Measurements from ENCODE around the gene PPM1D. TPM values are rescaled to one million over a fixed set of nuclear protein-coding genes. Genes with fewer than 3 reads are reported as not detected.

Gene PPM1D
- total RNA-seq, 2 experiments from 2014 or later = 9.1 to 16.5 TPM

DNA sequence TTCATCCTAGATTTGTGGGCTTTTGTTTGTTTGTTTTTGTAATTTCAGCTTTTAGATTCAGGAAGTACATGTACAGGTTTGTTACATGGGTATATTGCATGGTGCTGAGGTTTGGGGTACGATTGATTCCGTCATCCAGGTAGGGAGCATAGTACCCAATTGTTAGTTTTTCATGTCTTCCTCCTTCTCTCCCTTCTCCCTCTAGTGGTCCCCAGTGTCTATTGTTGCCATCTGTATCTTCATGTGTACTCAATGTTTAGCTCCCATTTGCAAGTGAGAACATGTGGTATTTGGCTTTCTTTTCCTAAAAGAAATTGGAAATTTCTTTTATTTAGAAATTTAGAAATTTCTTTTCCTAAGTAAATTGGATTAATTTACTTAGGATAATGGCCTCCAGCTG, 40.5 kb downstream of the PPM1D start:
- BruUV-seq (replicated peaks) = no TSS peak
- no peak for DNase-seq (ENCODE audit: low spot score)
- Histone ChIP-seq H3K36me3 (ENCODE audit: insufficient read depth, low read length) (peaks cover 38% of the 10 kb centered on the region; the same call in 1 of the 2 replicates), H3K27ac (ENCODE audit: low read depth, low read length, poor library complexity, severe bottlenecking) (no peak overlapping the region), H4K20me1 (ENCODE audit: insufficient read depth, low read length) (peaks cover 12% of the 10 kb centered on the region; the same call in 1 of the 2 replicates), H3K9me2 (ENCODE audit: insufficient read depth, low read length) (no peaks in the 10 kb centered on the region), H3K4me2 (ENCODE audit: low read length) (no peak overlapping the region), H2AFZ (ENCODE audit: low read length) (no peak overlapping the region), H3K4me3 (ENCODE audit: low read depth, low read length, poor library complexity, severe bottlenecking) (no peak overlapping the region), H3K9me3 (ENCODE audit: low read length) (no peaks in the 10 kb centered on the region), H3K79me2 (ENCODE audit: insufficient read depth, low read depth, low read length) (peaks cover 13% of the 10 kb centered on the region; the same call in 1 of the 2 replicates), H3K4me1 (ENCODE audit: insufficient read depth, low read length, poor library complexity, severe bottlenecking) (no peaks in the 10 kb centered on the region)
- ChIA-PET CTCF (ENCODE audit: unreplicated experiment) (no interaction called here), POLR2A (interaction anchor here (0.6 kb wide), 2 partner anchors 11 to 1070 kb away, joined by 3 to 4 read pairs; no protein-coding TSS in a partner anchor)
- intact Hi-C loops (cut with micrococcal nuclease; ENCODE audit: unreplicated experiment) = no loop called here
- TF ChIP-seq, protein P1, sequence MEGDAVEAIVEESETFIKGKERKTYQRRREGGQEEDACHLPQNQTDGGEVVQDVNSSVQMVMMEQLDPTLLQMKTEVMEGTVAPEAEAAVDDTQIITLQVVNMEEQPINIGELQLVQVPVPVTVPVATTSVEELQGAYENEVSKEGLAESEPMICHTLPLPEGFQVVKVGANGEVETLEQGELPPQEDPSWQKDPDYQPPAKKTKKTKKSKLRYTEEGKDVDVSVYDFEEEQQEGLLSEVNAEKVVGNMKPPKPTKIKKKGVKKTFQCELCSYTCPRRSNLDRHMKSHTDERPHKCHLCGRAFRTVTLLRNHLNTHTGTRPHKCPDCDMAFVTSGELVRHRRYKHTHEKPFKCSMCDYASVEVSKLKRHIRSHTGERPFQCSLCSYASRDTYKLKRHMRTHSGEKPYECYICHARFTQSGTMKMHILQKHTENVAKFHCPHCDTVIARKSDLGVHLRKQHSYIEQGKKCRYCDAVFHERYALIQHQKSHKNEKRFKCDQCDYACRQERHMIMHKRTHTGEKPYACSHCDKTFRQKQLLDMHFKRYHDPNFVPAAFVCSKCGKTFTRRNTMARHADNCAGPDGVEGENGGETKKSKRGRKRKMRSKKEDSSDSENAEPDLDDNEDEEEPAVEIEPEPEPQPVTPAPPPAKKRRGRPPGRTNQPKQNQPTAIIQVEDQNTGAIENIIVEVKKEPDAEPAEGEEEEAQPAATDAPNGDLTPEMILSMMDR (conservative IDR thresholded peaks at IDR 0.05; ENCODE audit: low read length) = peak; percentile 65
- TF ChIP-seq EZH2phosphoT487 (IDR thresholded peaks at IDR 0.05; ENCODE audit: borderline replicate concordance, low read depth, low read length) = no peak

DNA sequence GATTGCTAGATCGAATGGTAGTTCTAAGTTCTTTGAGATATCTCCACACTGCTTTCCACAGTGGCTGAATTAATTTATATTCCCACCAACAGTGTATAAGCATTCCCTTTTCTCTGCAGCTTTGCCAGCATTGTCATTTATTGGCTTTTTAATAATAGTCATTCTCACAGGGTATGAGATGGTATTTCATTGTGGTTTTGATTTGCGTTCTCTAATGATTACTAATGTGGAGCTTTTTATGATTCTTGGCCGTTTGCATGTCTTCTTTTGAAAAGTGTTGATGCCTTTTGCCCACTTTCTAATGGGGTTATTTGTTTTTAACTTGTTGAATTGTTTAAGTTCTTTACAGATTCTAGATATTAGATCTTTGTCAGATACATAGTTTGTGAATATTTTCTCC, 41.1 kb downstream of the PPM1D start:
- peaks cover 32% of the 10 kb centered on the region; the same call in 1 of the 2 replicates for H3K36me3 ChIP-seq (ENCODE audit: insufficient read depth, low read length)
- H3K9me3 ChIP-seq (ENCODE audit: low read length) = no peaks in the 10 kb centered on the region
- peaks cover 12% of the 10 kb centered on the region; the same call in 1 of the 2 replicates for H4K20me1 ChIP-seq (ENCODE audit: insufficient read depth, low read length)
- POLR2A ChIA-PET = interaction anchor here (0.6 kb wide), 1 partner anchor 211 kb away, joined by 5 read pairs; no protein-coding TSS in a partner anchor
- no peak overlapping the region for H2AFZ ChIP-seq (ENCODE audit: low read length)
- CTCF ChIA-PET (ENCODE audit: unreplicated experiment) = no interaction called here
- H3K4me2 ChIP-seq (ENCODE audit: low read length) = no peak overlapping the region
- no peak overlapping the region for H3K4me3 ChIP-seq (ENCODE audit: low read depth, low read length, poor library complexity, severe bottlenecking)
- DNase-seq (ENCODE audit: low spot score) = no peak
- intact Hi-C loops (cut with micrococcal nuclease; ENCODE audit: unreplicated experiment) = no loop called here
- TF ChIP-seq, protein P1 (conservative IDR thresholded peaks at IDR 0.05; ENCODE audit: low read length) = no peak
- TF ChIP-seq EZH2phosphoT487 (IDR thresholded peaks at IDR 0.05; ENCODE audit: borderline replicate concordance, low read depth, low read length) = no peak
- H3K79me2 ChIP-seq (ENCODE audit: insufficient read depth, low read depth, low read length) = peaks cover 13% of the 10 kb centered on the region; the same call in 1 of the 2 replicates
- no peak overlapping the region for H3K27ac ChIP-seq (ENCODE audit: low read depth, low read length, poor library complexity, severe bottlenecking)
- H3K4me1 ChIP-seq (ENCODE audit: insufficient read depth, low read length, poor library complexity, severe bottlenecking) = no peaks in the 10 kb centered on the region
- no TSS peak for BruUV-seq (replicated peaks)
- no peaks in the 10 kb centered on the region for H3K9me2 ChIP-seq (ENCODE audit: insufficient read depth, low read length)

DNA sequence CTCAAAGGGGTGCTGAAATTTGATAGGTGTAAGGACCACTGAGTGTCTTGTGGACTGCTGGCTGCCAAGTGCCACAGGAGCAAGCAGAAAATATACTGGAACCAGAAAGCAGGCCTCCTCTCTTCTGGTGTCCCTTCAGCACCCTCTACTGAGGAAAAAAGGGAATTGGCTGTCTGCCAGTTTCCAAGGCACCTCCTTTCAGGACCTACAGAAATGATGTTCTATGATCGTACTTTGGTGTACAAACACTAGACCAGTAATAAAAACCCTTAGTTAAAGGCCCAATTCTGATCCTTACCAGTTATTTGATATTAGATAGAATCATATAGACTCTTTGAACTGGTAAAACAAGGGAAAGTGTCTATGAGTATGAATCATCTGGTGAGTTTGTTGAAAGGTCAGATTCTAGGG, 41.8 kb downstream of the PPM1D start:
- peaks cover 26% of the 10 kb centered on the region; the same call in 1 of the 2 replicates for H3K36me3 ChIP-seq (ENCODE audit: insufficient read depth, low read length)
- H3K9me3 ChIP-seq (ENCODE audit: low read length) = no peaks in the 10 kb centered on the region
- DNase-seq (ENCODE audit: low spot score) = peak; percentile 68
- BruUV-seq (replicated peaks) = TSS peak; percentile 26
- TF ChIP-seq, protein P1 (conservative IDR thresholded peaks at IDR 0.05; ENCODE audit: low read length) = peak; percentile 81
- TF ChIP-seq EZH2phosphoT487 (IDR thresholded peaks at IDR 0.05; ENCODE audit: borderline replicate concordance, low read depth, low read length) = no peak
- no peak overlapping the region for H2AFZ ChIP-seq (ENCODE audit: low read length)
- no peaks in the 10 kb centered on the region for H3K9me2 ChIP-seq (ENCODE audit: insufficient read depth, low read length)
- intact Hi-C loops (cut with micrococcal nuclease; ENCODE audit: unreplicated experiment) = no loop called here
- ChIA-PET CTCF (ENCODE audit: unreplicated experiment) (no interaction called here), POLR2A (no interaction called here)
- H3K27ac ChIP-seq (ENCODE audit: low read depth, low read length, poor library complexity, severe bottlenecking) = no peak overlapping the region
- no peak overlapping the region for H3K4me3 ChIP-seq (ENCODE audit: low read depth, low read length, poor library complexity, severe bottlenecking)
- H3K4me2 ChIP-seq (ENCODE audit: low read length) = no peak overlapping the region
- H4K20me1 ChIP-seq (ENCODE audit: insufficient read depth, low read length) = peaks cover 12% of the 10 kb centered on the region; the same call in 1 of the 2 replicates
- peaks cover 13% of the 10 kb centered on the region; the same call in 1 of the 2 replicates for H3K79me2 ChIP-seq (ENCODE audit: insufficient read depth, low read depth, low read length)
- no peaks in the 10 kb centered on the region for H3K4me1 ChIP-seq (ENCODE audit: insufficient read depth, low read length, poor library complexity, severe bottlenecking)
